Esophagus muscularis mucosa (tissue), 3 donors: ENCODE measurements around the gene ATP1A3.
"Not testable (repeated sequence)": the region's sequence is repeated elsewhere in the genome, so short reads cannot be mapped to it uniquely, and the experiment has no call there.

Source experiments
- CTCF ChIP-seq, 3 experiments: fragments of 200-600 bp in 2 of 3; fragments of 450-650 bp in 1 of 3; sonication (generic) in 2 of 3; IDR thresholded peaks; one replicate each; pipeline ENCODE4 v1.5.1; 2017 to 2019; ENCODE audit warnings: antibody characterized with exemption in 3 of 3, mild to moderate bottlenecking in 2 of 3, moderate library complexity in 1 of 3
- EP300 ChIP-seq: sonication (generic); formaldehyde crosslinking; IDR thresholded peaks from one replicate; pipeline ENCODE4 v1.6.1; 2017; ENCODE audit warnings: antibody characterized with exemption

GRCh38 chr19:41991925-41992569, 2.0 kb downstream of the ATP1A3 start:
- not testable (repeated sequence) for TF ChIP-seq CTCF (IDR thresholded peaks at IDR 0.05); EP300
